ENCODE measurements around the gene CAMK1G.
A peak's percentile ranks its signal among the peaks of the same experiment; 100 is the strongest.

The CAMK1G gene

GRCh38 chr1:209617755-209618154 lies 34.2 kb downstream of the CAMK1G start:
- no peak for DNase-seq (ENCODE audit: low read depth in 1 of 2, low spot score in 1 of 2)
- Histone ChIP-seq H3K4me3 (replicated peaks; ENCODE audit: insufficient read depth, low read length) (no peak overlapping the region), H3K27me3 (ENCODE audit: insufficient read depth, poor library complexity, severe bottlenecking) (no peaks in the 10 kb centered on the region), H3K27ac (replicated peaks) (no peak overlapping the region)
- TF ChIP-seq SPI1 (IDR thresholded peaks at IDR 0.05; ENCODE audit: borderline replicate concordance, low read depth) (no peak), POLR2AphosphoS5 (IDR thresholded peaks at IDR 0.05; ENCODE audit: low read depth) (no peak)

DNA sequence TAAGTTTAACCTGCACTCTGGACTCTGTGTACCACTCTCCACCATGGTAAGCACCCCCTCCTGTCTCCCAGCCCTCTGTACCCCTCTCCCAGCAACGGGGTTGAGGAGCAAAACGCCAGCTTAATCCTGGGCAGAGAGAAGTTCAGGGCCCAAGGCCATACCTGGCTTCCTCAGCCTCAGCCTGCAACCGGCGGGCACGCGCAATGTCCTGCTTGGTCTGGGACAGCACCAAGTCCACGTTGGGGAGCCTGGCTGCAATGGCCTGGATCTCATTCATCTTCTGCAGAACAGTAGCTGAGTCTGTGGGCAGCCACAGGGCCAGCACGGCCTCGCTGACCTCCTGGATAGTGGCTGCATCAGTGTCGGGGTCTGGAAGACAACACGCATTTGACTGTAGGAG lies 34.8 kb downstream of the CAMK1G start:
- no peak for TF ChIP-seq POLR2AphosphoS5 (IDR thresholded peaks at IDR 0.05; ENCODE audit: low read depth)
- TF ChIP-seq, protein P1, sequence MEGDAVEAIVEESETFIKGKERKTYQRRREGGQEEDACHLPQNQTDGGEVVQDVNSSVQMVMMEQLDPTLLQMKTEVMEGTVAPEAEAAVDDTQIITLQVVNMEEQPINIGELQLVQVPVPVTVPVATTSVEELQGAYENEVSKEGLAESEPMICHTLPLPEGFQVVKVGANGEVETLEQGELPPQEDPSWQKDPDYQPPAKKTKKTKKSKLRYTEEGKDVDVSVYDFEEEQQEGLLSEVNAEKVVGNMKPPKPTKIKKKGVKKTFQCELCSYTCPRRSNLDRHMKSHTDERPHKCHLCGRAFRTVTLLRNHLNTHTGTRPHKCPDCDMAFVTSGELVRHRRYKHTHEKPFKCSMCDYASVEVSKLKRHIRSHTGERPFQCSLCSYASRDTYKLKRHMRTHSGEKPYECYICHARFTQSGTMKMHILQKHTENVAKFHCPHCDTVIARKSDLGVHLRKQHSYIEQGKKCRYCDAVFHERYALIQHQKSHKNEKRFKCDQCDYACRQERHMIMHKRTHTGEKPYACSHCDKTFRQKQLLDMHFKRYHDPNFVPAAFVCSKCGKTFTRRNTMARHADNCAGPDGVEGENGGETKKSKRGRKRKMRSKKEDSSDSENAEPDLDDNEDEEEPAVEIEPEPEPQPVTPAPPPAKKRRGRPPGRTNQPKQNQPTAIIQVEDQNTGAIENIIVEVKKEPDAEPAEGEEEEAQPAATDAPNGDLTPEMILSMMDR (IDR thresholded peaks at IDR 0.05; ENCODE audit: insufficient read depth, low read length): no peak
- TF ChIP-seq SPI1 (IDR thresholded peaks at IDR 0.05; ENCODE audit: borderline replicate concordance, low read depth): no peak
- no peak for TF ChIP-seq GABPA (IDR thresholded peaks at IDR 0.05; ENCODE audit: low read depth)
- TF ChIP-seq REST (IDR thresholded peaks at IDR 0.05; ENCODE audit: insufficient replicate concordance, low read depth): no peak
- Histone ChIP-seq H3K4me3 (replicated peaks; ENCODE audit: insufficient read depth, low read length) (no peak overlapping the region), H3K27me3 (ENCODE audit: insufficient read depth, poor library complexity, severe bottlenecking) (no peaks in the 10 kb centered on the region), H3K27ac (replicated peaks) (no peak overlapping the region)
- no peak for DNase-seq (ENCODE audit: low read depth in 1 of 2, low spot score in 1 of 2)

DNA sequence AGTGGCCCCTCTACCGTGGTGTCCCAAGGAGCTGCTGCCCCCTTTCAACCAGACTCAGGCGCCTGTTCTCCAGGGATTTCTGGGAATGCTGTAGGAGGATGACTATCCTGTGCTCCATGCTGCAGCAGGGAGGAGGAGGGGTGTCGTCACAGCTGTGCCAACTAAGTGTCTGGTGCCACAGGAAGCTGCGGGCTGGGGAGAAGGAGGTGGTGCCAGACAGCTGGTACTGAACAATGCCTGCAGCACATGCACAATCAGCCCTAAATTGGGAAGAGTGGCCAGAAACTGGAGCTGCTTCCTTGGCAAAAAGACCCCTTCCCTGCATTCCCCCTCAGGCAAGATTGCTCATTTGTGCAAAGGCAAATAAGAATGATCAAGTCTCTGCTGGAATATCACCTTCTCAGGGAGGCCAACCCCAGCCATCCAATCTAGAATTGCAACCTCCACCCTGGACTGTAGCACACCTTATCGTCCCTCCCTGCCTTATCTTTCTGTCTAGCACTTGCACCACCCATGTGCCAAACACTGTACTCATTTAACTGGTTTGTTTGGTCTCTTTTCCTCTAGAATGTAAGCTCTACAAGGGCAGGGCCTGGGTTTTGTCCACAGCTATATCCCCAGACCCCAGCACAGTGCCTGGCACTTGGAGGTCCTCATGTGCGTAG lies 35.4 kb downstream of the CAMK1G start:
- DNase-seq (ENCODE audit: low read depth in 1 of 2, low spot score in 1 of 2): peak in 1 of 2 experiments; percentile 28
- TF ChIP-seq REST (IDR thresholded peaks at IDR 0.05; ENCODE audit: insufficient replicate concordance, low read depth) (no peak), GABPA (IDR thresholded peaks at IDR 0.05; ENCODE audit: low read depth) (no peak), SPI1 (IDR thresholded peaks at IDR 0.05; ENCODE audit: borderline replicate concordance, low read depth) (no peak), POLR2AphosphoS5 (IDR thresholded peaks at IDR 0.05; ENCODE audit: low read depth) (no peak)
- TF ChIP-seq, protein P1 (IDR thresholded peaks at IDR 0.05; ENCODE audit: insufficient read depth, low read length): no peak
- Histone ChIP-seq H3K4me3 (replicated peaks; ENCODE audit: insufficient read depth, low read length) (no peak overlapping the region), H3K27ac (replicated peaks) (no peak overlapping the region), H3K27me3 (ENCODE audit: insufficient read depth, poor library complexity, severe bottlenecking) (no peaks in the 10 kb centered on the region)

- Histone ChIP-seq H3K4me3 (replicated peaks; ENCODE audit: insufficient read depth, low read length) (no peak overlapping the region), H3K27ac (replicated peaks) (no peak overlapping the region), H3K27me3 (ENCODE audit: insufficient read depth, poor library complexity, severe bottlenecking) (no peaks in the 10 kb centered on the region)
- TF ChIP-seq GABPA (IDR thresholded peaks at IDR 0.05; ENCODE audit: low read depth): no peak
- TF ChIP-seq REST (IDR thresholded peaks at IDR 0.05; ENCODE audit: insufficient replicate concordance, low read depth): no peak
- TF ChIP-seq, protein P1 (IDR thresholded peaks at IDR 0.05; ENCODE audit: insufficient read depth, low read length): no peak
- no peak for TF ChIP-seq POLR2AphosphoS5 (IDR thresholded peaks at IDR 0.05; ENCODE audit: low read depth)
- TF ChIP-seq SPI1 (IDR thresholded peaks at IDR 0.05; ENCODE audit: borderline replicate concordance, low read depth): no peak
- DNase-seq (ENCODE audit: low read depth in 1 of 2, low spot score in 1 of 2): no peak
Observed at GRCh38 chr1:209619696-209620486, 36.4 kb downstream of the CAMK1G start.

Measured in HL-60 (cell line).